ENCODE measurements around the gene GIPR.
"Not testable (repeated sequence)": the region's sequence is repeated elsewhere in the genome, so short reads cannot be mapped to it uniquely, and the experiment has no call there.

Gene GIPR, protein sequence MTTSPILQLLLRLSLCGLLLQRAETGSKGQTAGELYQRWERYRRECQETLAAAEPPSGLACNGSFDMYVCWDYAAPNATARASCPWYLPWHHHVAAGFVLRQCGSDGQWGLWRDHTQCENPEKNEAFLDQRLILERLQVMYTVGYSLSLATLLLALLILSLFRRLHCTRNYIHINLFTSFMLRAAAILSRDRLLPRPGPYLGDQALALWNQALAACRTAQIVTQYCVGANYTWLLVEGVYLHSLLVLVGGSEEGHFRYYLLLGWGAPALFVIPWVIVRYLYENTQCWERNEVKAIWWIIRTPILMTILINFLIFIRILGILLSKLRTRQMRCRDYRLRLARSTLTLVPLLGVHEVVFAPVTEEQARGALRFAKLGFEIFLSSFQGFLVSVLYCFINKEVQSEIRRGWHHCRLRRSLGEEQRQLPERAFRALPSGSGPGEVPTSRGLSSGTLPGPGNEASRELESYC

DNA sequence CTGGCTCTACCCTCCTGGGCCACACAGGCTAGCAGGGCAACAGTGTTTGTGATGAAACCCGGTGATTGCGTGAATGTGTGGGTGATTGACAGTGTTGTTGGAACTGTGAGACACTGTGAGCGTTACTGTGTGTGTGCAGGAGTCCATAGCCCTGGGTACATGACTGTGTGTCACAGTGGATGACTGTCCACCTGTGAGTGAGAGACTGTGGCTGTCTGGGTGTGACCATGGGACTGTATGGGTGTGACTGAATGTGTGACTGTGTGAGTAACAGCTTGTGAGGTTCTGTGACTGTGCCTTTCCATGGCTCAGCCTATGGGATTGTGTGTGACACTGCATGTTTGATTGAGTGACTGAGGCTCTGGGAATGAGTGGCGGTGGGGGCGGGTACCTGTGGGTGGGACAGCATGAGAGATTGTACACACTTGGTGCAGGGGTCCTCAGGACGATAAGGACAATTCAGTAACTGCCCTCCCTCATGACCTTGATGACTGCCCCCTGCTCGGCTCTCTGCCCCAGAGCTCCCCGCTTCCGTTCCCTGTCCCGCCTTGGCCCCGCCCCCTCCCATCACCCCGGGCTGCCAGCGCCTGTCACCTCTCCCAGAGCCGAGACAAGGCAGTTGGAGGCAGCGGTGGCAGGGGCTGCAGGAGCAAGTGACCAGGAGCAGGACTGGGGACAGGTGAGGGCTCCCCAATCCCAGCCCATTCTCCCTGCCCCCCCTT, at the start of gene GIPR:
Gene GIPR, plus strand, starts transcription at position 602 of the 722 bp plus-strand sequence. CDS start 1,300 bp downstream, outside the sequence.
- peak in 1 of 2 donors; percentile 45 for DNase-seq

DNA sequence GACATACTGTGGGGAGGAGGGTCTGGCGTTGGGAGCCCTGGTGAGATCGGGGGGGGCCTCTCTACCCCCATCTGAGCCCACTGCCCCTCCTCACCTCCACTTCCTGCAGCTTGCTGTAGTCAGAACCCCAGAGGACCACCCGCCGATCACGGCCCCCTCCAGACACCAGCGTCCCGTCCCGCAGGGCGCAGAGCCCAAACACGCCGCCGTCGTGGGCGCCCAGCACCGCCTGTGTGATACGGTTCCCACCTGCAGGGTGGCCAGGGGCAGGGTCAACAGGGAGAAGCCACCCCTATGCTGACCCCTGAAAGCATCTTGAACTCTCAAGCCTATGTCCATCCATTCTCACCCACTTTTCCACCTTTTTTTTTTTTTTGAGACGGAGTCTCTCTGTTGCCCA, 46.6 kb upstream of the GIPR start:
- no peak for DNase-seq

DNA sequence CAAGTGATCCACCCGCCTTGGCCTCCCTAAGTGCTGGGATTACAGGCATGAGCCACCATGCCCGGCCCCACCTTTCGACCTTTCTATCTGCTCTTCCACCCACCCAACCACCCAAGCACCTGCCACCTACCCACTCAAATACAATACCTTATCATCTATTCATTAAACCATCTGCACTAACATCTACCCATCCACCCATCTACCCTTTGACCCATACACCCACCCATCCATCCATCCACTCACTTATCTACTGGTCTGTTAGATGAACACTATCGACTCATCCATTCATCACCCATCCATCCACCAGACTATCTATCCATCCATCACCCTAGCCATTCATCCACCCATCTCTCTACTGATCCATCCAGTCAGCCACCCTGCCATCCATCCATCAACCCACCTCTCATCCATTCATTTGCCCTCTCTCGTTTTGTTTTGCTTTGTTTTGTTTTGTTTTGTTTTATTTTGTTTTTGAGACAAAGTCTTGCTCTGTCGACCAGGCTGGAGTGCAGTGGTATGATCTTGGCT, 46.0 kb upstream of the GIPR start:
- DNase-seq = no peak

DNA sequence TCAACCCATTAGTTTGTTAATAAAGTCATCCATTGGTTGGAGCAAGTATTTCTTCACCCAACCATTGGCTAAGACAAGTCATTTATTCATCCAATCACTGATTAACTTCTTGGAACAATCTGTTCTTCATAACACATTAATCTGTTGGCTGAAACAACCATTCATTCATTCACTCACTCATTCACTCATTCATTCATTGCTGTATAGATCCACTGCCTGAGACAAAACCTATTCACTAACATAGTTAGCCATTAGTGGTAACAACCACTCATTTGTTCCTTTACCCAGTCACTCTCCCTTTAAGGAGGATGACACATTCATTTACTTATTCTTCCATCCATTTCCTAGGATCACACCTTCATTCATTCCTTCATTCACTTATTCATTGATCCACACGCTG, 44.0 kb upstream of the GIPR start:
- no peak for DNase-seq

DNA sequence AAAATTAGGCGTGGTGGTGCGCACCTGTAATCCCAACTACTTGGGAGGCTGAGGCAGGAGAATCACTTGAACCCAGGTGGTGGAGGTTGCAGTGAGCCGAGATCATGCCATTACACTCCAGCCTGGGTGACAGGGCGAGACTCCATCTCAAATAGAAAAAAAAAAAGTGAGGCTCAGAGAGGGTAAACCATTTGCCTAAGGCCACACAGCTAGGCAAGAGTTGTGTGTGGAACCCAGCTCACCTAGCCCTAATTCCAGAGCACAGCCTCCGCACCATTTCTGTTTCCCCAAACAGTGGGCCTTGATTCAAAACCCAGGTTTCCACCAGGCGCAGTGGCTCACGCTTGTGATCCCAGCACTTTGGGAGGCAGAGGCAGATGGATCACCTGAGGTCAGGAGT, 39.8 kb upstream of the GIPR start:
- not testable (repeated sequence) for DNase-seq

DNA sequence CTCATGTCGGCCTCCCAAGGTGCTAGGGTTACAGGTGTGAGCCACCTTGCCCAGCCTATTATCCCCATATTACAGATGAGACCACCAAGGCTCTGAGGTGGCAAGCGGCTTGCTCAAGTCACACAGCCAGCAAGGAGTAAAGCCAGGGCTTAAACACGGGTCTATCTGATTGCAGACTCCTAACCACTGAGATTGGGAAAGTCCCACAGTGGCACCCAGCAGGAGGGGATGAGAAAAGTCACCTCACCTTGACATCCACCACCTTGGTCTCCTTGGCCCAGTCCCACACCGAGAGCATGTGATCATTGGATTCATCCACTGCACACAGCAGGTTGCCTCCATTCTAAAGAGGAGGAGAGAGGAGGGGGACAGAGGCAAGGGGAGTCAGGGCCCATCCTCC, 38.3 kb upstream of the GIPR start:
- no peak for DNase-seq

DNA sequence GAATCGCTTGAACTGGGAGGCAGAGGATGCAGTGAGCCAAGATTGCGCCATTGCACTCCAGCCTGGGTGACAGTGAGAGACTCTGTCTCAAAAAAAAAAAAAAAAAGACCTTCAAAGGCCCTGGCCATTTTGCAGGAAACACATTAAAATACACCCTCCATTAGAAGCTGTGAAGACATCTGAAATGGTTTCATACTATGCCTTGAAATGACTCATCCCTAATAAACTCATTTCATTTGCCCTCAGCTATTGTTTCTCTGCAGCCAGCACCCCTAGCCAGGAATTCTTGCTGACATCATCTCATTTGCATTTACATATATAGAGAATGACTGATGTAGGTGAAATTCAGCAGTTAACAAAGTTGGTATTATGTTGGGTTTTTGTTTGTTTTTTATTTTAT, 37.6 kb upstream of the GIPR start:
- no peak for DNase-seq

DNA sequence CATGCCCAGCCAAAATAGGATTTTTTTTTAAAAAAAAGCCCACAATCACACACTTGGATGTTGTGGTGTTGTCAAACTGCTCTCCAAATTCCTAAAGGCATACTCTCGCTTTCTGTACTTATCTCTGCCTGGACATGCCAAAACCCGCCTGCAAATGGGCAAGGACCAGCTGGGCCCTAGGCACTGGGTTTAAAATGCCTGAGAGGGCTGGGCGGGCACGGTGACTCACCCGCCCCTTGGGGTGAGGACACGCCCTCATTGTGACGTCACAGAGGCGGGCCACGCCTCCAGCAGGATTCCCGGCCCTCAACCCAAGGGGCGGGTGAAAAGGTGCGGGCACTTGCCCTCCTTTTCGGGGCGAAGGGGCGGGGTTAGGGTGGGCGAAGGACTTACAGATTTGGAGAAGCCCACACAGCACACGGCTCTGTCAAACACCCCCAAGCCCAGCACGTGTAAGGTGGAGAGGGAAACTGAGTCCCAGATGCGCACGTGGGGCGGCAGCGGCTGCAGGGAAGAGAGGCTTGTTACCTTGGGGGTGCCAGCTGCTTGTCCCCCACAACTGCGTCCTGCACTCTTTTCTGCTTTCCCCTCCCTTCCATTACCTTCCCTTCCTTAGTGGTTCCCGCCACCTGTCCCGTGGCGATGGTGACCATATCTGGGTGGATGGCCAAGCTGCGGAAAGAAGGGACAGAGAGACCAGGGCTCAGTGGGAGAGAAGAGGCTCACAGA, 35.4 kb upstream of the GIPR start:
- peak in 1 of 2 donors; percentile 14 for DNase-seq

DNA sequence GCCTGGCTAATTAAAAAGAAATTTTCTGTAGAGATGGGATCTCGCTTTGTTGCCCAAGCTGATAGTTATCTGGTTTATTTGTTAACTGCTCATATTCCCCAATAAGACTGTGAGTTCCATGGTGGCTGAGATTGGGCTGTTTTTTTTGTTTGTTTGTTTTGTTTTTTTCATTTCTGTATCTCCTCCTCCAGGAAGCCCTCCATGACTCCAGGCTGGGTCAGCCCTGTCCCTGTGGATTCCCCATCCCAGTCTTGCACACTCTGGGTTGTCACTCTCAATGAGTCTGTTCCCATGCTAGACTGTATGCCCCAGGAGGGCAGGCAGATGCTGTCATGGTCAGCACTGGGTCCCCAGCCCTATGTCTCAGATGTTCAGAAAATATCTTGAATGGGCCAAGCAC, 31.7 kb upstream of the GIPR start:
- no peak for DNase-seq

DNA sequence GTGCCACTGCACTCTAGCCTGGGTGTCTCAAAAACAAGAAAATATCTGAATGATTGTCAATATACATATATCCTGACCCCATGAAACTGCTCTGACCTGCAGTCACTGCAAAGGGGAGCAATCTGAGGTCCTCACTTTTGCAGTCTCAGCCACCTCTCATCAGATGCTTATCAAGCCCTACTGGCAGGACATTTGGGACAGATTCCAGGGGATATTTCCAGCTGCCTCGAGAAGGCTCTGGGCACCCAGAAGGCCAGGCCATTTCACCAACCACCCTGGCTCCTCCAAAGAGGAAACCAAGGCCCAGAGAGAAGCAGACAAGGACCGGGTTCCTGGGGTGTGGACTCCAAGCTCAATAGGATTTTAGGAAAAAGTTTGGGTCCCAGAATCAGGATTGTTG, 31.1 kb upstream of the GIPR start:
- no peak for DNase-seq

DNA sequence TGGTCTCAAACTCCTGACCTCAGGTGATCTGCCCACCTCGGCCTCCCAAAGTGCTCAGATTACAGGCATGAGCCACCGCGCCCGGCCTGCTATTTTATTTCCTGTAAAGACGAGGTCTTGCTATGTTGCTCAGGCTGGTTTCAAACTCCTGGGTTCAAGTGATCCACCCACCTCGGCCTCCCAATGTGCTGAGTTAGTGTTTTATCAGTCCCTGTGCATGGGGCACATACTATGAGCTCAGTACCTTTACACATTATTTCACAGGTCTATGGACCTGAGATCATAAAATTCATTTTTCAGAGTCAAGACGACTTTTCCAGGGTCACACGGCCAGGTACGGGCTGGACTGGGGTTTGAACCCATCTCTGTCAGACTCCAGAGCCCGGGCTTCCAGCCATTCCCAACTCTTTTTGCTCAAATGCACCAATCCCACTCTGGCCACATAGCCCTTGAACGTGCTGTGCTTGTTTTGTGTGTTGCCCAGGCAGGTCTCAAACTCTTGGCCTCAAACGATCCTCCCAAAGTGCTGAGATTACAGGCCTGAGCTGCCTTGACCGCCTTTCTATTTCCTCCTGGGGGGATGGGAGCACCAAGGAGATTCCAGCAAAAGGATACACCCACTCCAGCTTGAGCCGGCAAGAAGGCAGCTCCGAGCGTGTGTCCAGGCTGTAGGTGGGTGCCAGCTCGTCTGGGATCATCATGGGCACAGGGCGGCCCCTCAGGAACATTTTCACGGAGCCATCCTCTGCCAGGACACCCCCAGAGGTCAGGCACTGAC, 29.9 kb upstream of the GIPR start:
- DNase-seq = no peak

DNA sequence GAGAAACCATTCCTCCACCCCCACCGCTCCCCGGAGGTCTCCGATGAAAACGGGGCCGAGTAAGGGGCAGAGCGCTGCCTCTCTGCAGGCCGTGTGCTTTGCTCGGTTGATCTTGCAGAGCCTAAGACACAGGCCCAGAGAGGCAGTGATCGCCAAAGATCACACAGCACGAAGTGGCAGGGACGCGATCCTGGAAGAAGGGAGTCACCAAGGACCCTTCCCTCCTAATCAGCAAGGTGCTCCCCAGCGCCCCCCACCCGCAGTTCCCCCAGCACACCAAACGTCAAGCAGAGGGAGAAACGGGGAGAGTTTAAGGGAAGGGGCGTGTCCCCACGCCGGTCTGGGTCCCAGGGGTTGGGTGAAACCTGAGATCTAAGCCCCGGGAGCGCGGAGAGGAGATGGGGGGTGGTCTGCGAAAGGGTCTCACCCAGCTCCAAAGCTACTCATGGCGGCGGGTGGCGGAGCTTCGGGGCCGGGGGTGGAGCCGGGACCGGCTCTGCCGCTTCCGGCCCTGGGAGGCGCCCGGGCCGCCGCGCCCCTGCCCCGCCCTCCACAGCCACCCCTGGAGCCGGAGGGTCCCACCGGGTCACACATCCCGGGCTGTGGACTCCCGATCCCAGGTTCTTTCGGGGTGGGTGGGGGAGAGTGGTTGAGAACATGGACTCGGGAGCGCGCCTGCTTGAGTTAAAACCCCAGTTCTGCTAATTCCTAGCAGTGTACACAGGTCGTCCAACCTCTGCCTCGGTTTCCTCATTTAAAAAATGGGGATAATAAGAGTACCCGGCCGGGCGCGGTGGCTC, 28.9 kb upstream of the GIPR start, which contains the start of gene EML2:
Gene EML2, minus strand, starts transcription at position 468 of the 800 bp plus-strand sequence. Its CDS starts 21 bp downstream, at position 447.
- DNase-seq = no peak

DNA sequence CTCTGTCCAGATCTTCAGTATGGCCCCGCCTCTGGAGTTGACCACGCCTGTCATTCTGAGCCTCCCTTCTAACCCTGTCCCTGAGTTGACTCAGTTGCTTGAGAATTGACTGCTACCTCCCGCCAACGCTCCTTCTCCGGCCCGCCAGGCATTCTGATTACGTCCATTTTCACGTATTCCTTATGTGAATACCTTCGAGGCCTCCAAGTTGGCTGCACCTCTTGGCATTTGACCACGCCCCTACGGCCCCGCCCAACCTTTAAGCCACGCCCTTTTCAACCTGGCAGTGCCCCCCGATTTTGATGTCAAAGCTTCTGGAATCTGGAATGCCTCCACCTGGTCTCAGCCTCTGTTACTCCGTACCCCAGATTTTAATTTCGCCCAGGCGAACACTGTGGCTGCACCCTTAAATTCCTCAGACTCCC, 27.2 kb upstream of the GIPR start:
- DNase-seq = no peak

DNA sequence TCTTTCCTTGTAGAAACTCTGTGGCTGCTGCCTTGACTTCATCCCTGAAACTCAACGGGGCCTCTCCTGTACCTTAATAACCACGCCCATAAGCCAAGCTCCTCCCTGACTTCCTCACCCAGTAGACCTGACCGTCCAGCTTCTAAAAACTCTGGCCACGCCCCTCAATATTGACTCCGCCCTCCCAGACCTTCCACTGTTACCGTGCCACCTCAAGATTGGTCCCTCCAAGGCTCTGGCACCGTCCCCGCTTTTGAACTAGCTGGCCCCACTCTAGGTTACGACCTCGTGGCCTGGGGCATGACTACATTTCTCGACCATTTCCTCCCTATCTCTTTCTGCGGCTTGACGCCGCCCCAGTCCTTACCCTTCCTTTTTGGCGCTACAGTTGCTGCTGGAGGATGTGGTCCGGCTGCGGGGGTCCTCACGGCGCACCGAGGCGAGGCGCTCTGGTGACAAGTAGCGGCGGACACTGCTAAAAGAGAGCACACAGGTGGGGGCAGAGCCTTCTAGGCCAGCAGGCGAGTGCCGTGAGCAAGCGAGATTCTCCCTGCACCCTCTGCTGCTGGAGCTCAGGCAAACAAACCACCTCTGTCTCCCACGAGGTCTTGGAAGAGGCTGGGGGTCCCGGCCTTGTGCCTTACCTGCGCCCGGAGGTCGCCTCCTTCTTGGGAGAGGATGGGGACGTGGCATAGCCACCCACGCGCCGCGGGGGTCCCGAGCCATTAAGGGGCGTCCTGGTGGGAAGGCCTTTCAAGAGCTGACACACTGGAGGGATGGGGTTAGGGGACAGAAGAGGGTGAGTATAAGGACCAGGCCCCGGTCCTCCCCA, 26.5 kb upstream of the GIPR start:
- DNase-seq = peak in 1 of 2 donors; percentile 11

DNA sequence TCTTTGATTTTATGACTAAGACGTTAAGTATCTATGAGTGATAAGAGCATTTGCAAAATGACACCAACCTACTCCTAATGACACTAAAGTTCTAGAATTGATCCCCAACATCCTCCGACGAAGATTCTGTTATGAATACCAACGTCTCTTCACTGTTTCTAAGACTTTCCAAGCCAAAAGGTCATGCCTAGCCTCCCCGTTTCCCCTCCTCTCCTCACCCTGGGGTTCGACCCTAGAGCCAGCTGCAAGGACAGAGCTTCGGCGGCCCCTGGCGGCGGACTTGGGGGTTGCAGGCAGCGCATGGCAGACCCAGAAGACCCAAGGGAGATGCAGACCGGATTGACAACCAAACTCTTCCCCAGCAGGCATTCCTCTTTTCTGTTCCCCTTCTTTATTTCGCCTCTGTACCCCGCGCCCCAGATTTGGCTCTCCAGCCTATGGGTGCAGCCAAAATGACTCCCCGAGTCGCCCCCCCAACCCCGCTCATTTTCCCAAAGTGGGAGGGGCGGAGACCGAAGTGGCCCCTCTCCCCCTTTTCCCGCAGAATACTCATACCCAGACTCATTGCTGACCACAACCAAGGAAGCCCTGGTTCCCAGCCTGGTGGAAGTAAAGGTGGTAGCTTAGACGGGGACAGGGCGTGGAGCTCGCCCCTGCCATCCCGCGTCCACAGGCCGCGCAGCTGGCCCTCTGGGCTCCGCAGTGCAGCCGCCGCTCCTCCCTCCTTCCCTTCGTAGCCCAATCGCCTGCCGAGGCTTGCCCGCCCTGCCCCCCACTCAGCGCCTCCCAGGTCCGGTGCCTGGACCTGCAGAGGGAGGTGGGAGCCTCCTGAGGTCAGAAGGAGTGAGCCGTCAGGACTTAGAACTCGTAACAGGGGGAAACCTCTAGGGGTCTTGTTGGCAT, 24.7 kb upstream of the GIPR start:
- DNase-seq = peak; percentile 63 to 82

DNA sequence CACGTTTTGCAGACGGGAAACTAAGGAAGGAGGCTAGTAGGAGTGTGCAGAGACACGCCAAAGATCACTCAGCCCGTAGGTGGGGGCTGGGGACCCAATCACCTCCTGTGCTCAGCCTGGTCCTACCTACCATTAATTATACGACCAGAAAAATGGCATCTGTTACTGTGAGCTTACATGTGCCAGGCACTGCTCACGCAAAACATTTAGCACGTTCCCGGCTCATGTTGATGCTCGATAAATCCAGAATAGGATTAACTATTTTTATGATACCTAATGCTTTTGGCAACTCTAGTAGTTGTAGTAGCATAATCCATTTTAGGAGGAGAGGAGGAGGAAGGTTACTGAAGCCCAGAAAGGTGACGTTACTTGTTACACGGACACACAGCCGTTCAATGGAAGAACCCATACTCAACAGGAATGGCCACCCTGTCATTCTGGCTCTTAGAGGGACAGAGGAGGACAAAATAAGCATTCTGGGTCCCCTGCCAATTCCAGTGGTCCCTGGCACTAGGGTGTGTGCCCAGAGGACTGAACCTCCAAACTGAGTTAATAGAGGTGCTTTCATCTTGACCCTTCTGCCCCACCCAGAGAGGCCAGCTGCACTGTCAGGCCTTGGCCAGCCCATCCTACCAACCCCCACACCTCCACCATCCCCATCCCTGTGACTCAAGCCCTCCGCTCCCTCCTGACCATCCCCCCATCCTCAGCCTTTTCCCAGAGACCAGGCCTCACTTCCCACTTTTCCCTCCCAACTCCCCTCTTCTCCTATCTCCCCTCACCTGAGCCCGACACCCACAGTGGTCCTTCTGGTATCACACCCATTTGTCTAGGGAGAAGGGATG, 23.9 kb upstream of the GIPR start:
- DNase-seq = peak in 1 of 2 donors; percentile 28

DNA sequence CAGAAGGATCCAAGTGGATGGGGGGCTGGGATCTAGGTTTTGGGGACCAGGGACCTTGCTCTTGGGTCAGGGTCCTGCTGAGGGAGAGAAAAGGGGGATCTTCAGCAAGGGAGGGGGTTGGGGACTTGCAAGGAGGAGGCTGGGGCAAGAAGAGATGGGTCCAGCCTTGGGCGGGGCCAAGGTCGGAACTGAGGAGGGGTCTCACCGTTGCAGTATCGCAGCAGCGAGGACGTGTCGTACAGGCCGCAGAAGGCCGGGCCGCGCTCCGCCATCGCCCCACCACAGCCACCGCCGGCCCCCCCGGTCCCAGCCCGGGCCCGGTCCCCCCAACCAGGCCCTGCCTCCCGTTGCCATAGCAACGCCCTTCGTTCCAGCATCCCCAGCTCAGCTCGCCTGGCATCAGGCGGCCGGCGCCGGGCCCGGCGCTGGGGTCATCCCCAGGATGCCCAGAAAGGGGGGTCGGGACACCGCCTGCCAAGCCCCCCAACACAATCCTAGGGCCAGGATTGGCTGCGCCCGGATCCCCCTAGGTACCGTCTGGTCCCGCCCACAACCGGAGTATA, 22.9 kb upstream of the GIPR start:
- peak; percentile 97 to 98 for DNase-seq
